PFSK-1 (cell line): Measurements from ENCODE around the gene RELA.

Source experiments
- FOXP2 ChIP-seq: optimal IDR thresholded peaks from 2 replicates; pipeline ENCODE3; 2011; ENCODE audit warnings: borderline replicate concordance, control low read depth, inconsistent platforms; ENCODE audit not compliant: insufficient read depth; ENCODE audit errors: extremely low read length, extremely low read depth
- POLR2AphosphoS5 ChIP-seq: IDR thresholded peaks from 2 replicates; pipeline ENCODE4 v1.6.1; 2012; ENCODE audit warnings: low read depth, mild to moderate bottlenecking, control low read depth, low read length, moderate library complexity
- REST ChIP-seq, 2 experiments: IDR thresholded peaks; 2 replicates each; pipeline versions ENCODE4 v1.6.1 to v1.8.0; 2011 to 2012; ENCODE audit warnings: low read depth in 2 of 2, low read length in 2 of 2, control low read depth in 1 of 2, inconsistent platforms in 1 of 2, mild to moderate bottlenecking in 1 of 2, moderate library complexity in 1 of 2; ENCODE audit not compliant: insufficient read depth in 1 of 2
- SIN3A ChIP-seq: IDR thresholded peaks from 2 replicates; pipeline ENCODE4 v1.6.1; 2012; ENCODE audit warnings: mild to moderate bottlenecking, low read length, moderate library complexity, borderline replicate concordance; ENCODE audit not compliant: insufficient read depth
- TAF1 ChIP-seq: IDR thresholded peaks from 2 replicates; pipeline ENCODE4 v1.6.1; 2012; ENCODE audit warnings: low read length, control low read depth, borderline replicate concordance; ENCODE audit not compliant: insufficient read depth

Gene RELA

GRCh38 chr11:65617990-65618751 lies 44.5 kb downstream of the RELA start:
- TF ChIP-seq POLR2AphosphoS5 (no peak), FOXP2 (no peak), REST (IDR thresholded peaks at IDR 0.05; ENCODE audit: insufficient read depth in 1 of 2, low read depth in 2 of 2, low read length in 2 of 2) (no peak), SIN3A (no peak), TAF1 (no peak)

GRCh38 chr11:65617136-65617850 lies 45.4 kb downstream of the RELA start:
- TF ChIP-seq REST (IDR thresholded peaks at IDR 0.05; ENCODE audit: insufficient read depth in 1 of 2, low read depth in 2 of 2, low read length in 2 of 2) = no peak
- TF ChIP-seq POLR2AphosphoS5 = no peak
- TF ChIP-seq SIN3A = no peak
- no peak for TF ChIP-seq FOXP2
- TF ChIP-seq TAF1 = no peak

- TF ChIP-seq SIN3A (0 out of 2 replicates have a peak, but pooled peaks have one; percentile 16), FOXP2 (no peak), POLR2AphosphoS5 (no peak)
Measured at GRCh38 chr11:65616575-65617001, 46.1 kb downstream of the RELA start.

GRCh38 chr11:65615950-65616574 lies 46.7 kb downstream of the RELA start:
- TF ChIP-seq POLR2AphosphoS5 (0 out of 2 replicates have a peak, but pooled peaks have one; percentile 6), TAF1 (no peak), REST (IDR thresholded peaks at IDR 0.05; ENCODE audit: insufficient read depth in 1 of 2, low read depth in 2 of 2, low read length in 2 of 2) (no peak), SIN3A (no peak), FOXP2 (no peak)

GRCh38 chr11:65615229-65615949 lies 47.3 kb downstream of the RELA start, which contains the start of gene PCNX3:
Gene PCNX3 (plus strand): TSS chr11:65615776. CDS start chr11:65616312, 536 bp downstream.
- peak; percentile 83; the same call in 1 of the 2 replicates for TF ChIP-seq SIN3A
- peak; percentile 65 for TF ChIP-seq POLR2AphosphoS5
- TF ChIP-seq FOXP2 = no peak
